Testis (tissue), 3 donors: ENCODE results near the gene MAGI2. TPM values are rescaled to one million over a fixed set of nuclear protein-coding genes. Genes with fewer than 3 reads are reported as not detected.

Experiments used
- DNase-seq: peaks from one replicate; pipeline ENCODE4 v3.0.0-alpha.2; 2019
- H3K27ac ChIP-seq, 2 donors: fragments of 200-600 bp; sonication (generic); one replicate each; pipeline ENCODE4 v1.5.1; 2019
- H3K27me3 ChIP-seq: fragments of 200-600 bp; sonication (generic); one replicate; pipeline ENCODE4 v1.5.1; 2019
- H3K36me3 ChIP-seq: fragments of 200-600 bp; sonication (generic); one replicate; pipeline ENCODE4 v1.5.1; 2017; ENCODE audit warnings: low read depth; ENCODE audit errors: missing control alignments
- H3K4me1 ChIP-seq: fragments of 200-600 bp; sonication (generic); one replicate; pipeline ENCODE4 v1.5.1; 2019
- H3K4me3 ChIP-seq, 2 donors: fragments of 200-600 bp; sonication (generic); one replicate each; pipeline ENCODE4 v1.5.1; 2017 to 2019
- H3K9me3 ChIP-seq: fragments of 200-600 bp; sonication (generic); one replicate; pipeline ENCODE4 v1.5.1; 2017
- POLR2A ChIP-seq: fragments of 450-650 bp; IDR thresholded peaks from one replicate; pipeline ENCODE4 v1.6.1; 2017; ENCODE audit warnings: antibody characterized with exemption, mild to moderate bottlenecking, moderate library complexity
- WGBS, 2 donors: methylation state at CpG; one replicate each; pipeline ENCODE4 v1.1.5; 2018; 5-methylcytosine and 5-hydroxymethylcytosine counted together
- intact Hi-C: fragments of 100-400 bp; cut with DNase I; formaldehyde crosslinking; loops from one replicate; pipeline ENCODE4 v1.15.1; 2023; ENCODE audit warnings: low total_unique reads
- polyA plus RNA-seq: library from polyadenylated mRNA; stranded (reverse); fragments of 350-450 nt; fragmentation: Illumina TruSeq; extraction: RNeasy Lipid Tissue Mini Kit (QIAGEN cat#74804); gene quantifications from one replicate; pipeline ENCODE4 v1.2.3, GENCODE V29; 2014; ENCODE audit warnings: low read depth, low replicate concordance; ENCODE audit not compliant: insufficient read depth
- total RNA-seq, 2 donors: library from RNA; depleted of rRNA; stranded (reverse); fragments of >200 nt; gene quantifications; one replicate each; pipeline ENCODE4 v1.2.3, GENCODE V29; 2016
- TF ChIP-seq, protein P1 (sequence below), 3 experiments: fragments of 450-650 bp in 2 of 3; fragments of 200-600 bp in 1 of 3; sonication (generic) in 1 of 3; IDR thresholded peaks; one replicate each; pipeline ENCODE4 v1.5.1; 2016 to 2019; ENCODE audit warnings: antibody characterized with exemption in 3 of 3, mild to moderate bottlenecking in 2 of 3, moderate library complexity in 1 of 3

Gene MAGI2
- total and polyA plus RNA-seq, 3 donors from 2014 or later: 11.2 to 13.1 (median 12.4) TPM

- H3K4me1 ChIP-seq: no peaks in the 10 kb centered on the region
- intact Hi-C loops: no loop called here
- H3K9me3 ChIP-seq: no peaks in the 10 kb centered on the region
- TF ChIP-seq POLR2A: no peak
- TF ChIP-seq, protein P1, sequence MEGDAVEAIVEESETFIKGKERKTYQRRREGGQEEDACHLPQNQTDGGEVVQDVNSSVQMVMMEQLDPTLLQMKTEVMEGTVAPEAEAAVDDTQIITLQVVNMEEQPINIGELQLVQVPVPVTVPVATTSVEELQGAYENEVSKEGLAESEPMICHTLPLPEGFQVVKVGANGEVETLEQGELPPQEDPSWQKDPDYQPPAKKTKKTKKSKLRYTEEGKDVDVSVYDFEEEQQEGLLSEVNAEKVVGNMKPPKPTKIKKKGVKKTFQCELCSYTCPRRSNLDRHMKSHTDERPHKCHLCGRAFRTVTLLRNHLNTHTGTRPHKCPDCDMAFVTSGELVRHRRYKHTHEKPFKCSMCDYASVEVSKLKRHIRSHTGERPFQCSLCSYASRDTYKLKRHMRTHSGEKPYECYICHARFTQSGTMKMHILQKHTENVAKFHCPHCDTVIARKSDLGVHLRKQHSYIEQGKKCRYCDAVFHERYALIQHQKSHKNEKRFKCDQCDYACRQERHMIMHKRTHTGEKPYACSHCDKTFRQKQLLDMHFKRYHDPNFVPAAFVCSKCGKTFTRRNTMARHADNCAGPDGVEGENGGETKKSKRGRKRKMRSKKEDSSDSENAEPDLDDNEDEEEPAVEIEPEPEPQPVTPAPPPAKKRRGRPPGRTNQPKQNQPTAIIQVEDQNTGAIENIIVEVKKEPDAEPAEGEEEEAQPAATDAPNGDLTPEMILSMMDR (IDR thresholded peaks at IDR 0.05): peak in 2 of 3 experiments; percentile 45 to 53
- H3K27me3 ChIP-seq: no peaks in the 10 kb centered on the region
- WGBS, 2 donors: 42 to 47% methylated on average over 33 to 40 of the region's 40 CpGs
- H3K4me3 ChIP-seq: no peak overlapping the region
- H3K27ac ChIP-seq: no peak overlapping the region
- no peaks in the 10 kb centered on the region for H3K36me3 ChIP-seq
- DNase-seq: peak; percentile 60
Measured at GRCh38 chr7:78039790-78040776, 1413.4 kb downstream of the MAGI2 start.

DNA sequence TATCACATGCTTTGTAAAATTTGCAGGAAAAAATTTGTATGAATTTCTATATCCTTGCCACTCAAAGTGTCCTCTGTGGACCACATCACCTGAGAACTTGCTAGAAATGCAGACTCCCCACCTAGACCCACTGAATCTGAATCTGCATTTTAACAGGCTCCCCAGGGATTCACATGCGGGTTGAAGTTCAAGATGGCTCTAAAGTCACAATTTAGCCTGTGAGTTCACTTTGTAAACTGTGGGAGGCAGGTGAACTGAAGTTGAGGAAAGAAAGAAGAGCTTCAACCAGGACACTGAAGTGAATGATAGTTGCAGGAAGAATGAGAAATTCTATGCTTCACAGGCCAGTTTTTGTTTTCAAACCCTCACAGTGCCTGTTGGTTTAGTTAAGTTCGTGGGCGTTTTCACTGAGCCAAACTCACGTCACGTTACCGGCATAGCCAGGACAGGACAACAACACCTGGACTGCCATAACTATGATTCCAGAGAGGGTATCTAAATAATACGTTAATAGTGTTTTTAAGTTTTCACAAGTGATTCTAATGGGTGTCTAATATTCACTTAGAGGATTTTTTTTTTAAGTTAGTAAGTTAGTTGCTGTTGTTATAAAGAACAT, 1414.9 kb downstream of the MAGI2 start:
- Histone ChIP-seq H3K27ac (no peak overlapping the region), H3K36me3 (no peaks in the 10 kb centered on the region), H3K27me3 (no peaks in the 10 kb centered on the region), H3K4me3 (no peak overlapping the region), H3K9me3 (no peaks in the 10 kb centered on the region), H3K4me1 (no peaks in the 10 kb centered on the region)
- no peak for DNase-seq
- no peak for TF ChIP-seq POLR2A
- TF ChIP-seq, protein P1 (IDR thresholded peaks at IDR 0.05): no peak
- intact Hi-C loops: no loop called here
- WGBS, 2 donors: 79 to 81% methylated on average over 7 of the region's 7 CpGs

DNA sequence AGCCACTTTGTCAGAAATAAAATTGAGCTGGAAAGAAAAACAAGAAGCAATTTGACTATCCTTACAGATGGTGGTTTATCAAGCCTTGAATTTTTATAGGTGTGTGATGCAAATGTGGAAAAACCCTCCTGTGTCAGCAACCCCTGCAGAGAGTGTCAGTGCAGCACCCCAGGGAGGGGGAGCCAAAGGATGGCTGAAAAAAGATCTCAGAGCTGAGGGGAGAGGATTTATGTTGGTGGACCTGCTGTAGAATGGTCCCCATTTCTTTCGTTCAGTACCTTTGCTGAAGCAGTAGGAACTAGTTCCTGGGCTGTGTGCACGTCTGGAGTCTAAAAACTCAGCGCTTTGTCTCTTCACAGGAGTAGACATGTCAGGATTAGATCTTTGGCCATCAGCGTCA, 1415.9 kb downstream of the MAGI2 start:
- Histone ChIP-seq H3K9me3 (no peaks in the 10 kb centered on the region), H3K27me3 (no peaks in the 10 kb centered on the region), H3K36me3 (no peaks in the 10 kb centered on the region), H3K4me3 (no peak overlapping the region), H3K4me1 (no peaks in the 10 kb centered on the region), H3K27ac (no peak overlapping the region)
- WGBS, 2 donors: 88 to 94% methylated on average over 4 of the region's 4 CpGs
- DNase-seq: no peak
- TF ChIP-seq, protein P1 (IDR thresholded peaks at IDR 0.05): no peak
- no peak for TF ChIP-seq POLR2A
- intact Hi-C loops: no loop called here

DNA sequence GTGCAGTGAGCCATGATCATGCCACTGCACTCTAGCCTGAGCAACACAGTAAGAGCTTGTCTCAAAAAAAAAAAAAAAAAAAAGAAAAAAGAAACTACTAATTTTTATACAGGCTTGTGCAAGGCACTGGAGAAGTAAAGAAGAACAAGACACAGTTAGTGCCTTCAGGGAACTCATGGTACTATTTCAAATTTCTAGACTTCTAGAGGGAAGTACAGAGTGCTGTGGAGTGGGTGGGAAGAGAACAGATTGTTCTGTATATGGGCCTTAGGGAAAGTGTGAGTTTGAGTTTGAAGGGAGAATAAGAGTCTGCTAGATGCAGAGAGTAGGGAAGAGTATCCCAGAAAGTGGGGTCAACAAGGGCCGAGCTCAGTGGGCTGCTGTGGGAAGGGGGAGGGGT, 1420.1 kb downstream of the MAGI2 start:
- 77 to 93% methylated on average over 1 of the region's 1 CpG for WGBS, 2 donors
- intact Hi-C loops: no loop called here

More for the DNA sequence above, 1420.1 kb downstream of the MAGI2 start:
- H3K9me3 ChIP-seq: no peaks in the 10 kb centered on the region
- no peak for TF ChIP-seq POLR2A
- TF ChIP-seq, protein P1 (IDR thresholded peaks at IDR 0.05): no peak
- no peak for DNase-seq
- H3K4me3 ChIP-seq: no peak overlapping the region
- H3K27ac ChIP-seq: no peak overlapping the region
- H3K4me1 ChIP-seq: no peaks in the 10 kb centered on the region
- no peaks in the 10 kb centered on the region for H3K27me3 ChIP-seq
- no peaks in the 10 kb centered on the region for H3K36me3 ChIP-seq
